ENCODE data around the gene EHMT2.
A peak's percentile ranks its signal among the peaks of the same experiment; 100 is the strongest.

Gene EHMT2

DNA sequence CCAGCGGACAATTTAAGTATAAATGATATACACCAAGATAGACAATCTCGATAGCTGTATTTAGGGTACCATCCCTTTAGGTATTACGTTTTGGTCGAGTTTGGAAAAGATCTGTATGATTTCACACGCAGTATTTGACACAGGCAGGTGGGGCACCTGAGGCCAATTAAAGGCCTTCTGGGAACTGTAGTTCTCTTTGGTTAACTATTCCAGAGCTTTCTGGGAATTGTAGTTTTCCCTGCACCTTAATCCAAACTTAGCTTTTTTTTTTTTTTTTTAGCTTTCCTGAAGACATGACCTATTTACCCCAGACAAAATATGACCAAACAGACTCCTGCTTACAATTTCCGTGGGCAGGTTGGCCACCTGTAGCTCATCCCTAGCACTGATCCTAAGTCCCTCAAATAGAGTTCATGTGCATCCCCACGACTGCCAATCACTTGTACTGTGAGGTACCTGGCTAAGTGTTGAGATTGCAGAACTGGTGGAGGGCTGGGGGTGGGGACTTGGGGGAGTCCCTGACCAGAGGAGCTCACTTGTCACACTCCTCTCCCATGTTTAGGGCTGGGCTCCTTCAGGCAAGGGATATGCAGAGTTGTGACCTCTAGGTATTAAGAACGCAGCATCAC lies 999 bp upstream of the EHMT2 start:
- Histone ChIP-seq H3K27ac (replicated peaks) (peak overlapping the region; percentile 74), H3K4me3 (replicated peaks; ENCODE audit: insufficient read depth, low read length) (peak overlapping the region; percentile 78), H3K27me3 (ENCODE audit: insufficient read depth, poor library complexity, severe bottlenecking) (no peaks in the 10 kb centered on the region)
- TF ChIP-seq, protein P1, sequence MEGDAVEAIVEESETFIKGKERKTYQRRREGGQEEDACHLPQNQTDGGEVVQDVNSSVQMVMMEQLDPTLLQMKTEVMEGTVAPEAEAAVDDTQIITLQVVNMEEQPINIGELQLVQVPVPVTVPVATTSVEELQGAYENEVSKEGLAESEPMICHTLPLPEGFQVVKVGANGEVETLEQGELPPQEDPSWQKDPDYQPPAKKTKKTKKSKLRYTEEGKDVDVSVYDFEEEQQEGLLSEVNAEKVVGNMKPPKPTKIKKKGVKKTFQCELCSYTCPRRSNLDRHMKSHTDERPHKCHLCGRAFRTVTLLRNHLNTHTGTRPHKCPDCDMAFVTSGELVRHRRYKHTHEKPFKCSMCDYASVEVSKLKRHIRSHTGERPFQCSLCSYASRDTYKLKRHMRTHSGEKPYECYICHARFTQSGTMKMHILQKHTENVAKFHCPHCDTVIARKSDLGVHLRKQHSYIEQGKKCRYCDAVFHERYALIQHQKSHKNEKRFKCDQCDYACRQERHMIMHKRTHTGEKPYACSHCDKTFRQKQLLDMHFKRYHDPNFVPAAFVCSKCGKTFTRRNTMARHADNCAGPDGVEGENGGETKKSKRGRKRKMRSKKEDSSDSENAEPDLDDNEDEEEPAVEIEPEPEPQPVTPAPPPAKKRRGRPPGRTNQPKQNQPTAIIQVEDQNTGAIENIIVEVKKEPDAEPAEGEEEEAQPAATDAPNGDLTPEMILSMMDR (IDR thresholded peaks at IDR 0.05; ENCODE audit: insufficient read depth, low read length): no peak
- TF ChIP-seq, protein P2, sequence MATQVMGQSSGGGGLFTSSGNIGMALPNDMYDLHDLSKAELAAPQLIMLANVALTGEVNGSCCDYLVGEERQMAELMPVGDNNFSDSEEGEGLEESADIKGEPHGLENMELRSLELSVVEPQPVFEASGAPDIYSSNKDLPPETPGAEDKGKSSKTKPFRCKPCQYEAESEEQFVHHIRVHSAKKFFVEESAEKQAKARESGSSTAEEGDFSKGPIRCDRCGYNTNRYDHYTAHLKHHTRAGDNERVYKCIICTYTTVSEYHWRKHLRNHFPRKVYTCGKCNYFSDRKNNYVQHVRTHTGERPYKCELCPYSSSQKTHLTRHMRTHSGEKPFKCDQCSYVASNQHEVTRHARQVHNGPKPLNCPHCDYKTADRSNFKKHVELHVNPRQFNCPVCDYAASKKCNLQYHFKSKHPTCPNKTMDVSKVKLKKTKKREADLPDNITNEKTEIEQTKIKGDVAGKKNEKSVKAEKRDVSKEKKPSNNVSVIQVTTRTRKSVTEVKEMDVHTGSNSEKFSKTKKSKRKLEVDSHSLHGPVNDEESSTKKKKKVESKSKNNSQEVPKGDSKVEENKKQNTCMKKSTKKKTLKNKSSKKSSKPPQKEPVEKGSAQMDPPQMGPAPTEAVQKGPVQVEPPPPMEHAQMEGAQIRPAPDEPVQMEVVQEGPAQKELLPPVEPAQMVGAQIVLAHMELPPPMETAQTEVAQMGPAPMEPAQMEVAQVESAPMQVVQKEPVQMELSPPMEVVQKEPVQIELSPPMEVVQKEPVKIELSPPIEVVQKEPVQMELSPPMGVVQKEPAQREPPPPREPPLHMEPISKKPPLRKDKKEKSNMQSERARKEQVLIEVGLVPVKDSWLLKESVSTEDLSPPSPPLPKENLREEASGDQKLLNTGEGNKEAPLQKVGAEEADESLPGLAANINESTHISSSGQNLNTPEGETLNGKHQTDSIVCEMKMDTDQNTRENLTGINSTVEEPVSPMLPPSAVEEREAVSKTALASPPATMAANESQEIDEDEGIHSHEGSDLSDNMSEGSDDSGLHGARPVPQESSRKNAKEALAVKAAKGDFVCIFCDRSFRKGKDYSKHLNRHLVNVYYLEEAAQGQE (IDR thresholded peaks at IDR 0.05; ENCODE audit: insufficient replicate concordance, low read depth): no peak
- no peak for TF ChIP-seq SPI1 (IDR thresholded peaks at IDR 0.05; ENCODE audit: borderline replicate concordance, low read depth)
- TF ChIP-seq POLR2AphosphoS5 (IDR thresholded peaks at IDR 0.05; ENCODE audit: low read depth): no peak
- no peak for TF ChIP-seq GABPA (IDR thresholded peaks at IDR 0.05; ENCODE audit: low read depth)
- peak in 1 of 2 experiments; percentile 36 for DNase-seq (ENCODE audit: low read depth in 1 of 2, low spot score in 1 of 2)

- Histone ChIP-seq H3K4me3 (replicated peaks; ENCODE audit: insufficient read depth, low read length) (peak overlapping the region; percentile 78), H3K27ac (replicated peaks) (peak overlapping the region; percentile 59), H3K27me3 (ENCODE audit: insufficient read depth, poor library complexity, severe bottlenecking) (no peaks in the 10 kb centered on the region)
- no peak for DNase-seq (ENCODE audit: low read depth in 1 of 2, low spot score in 1 of 2)
- no peak for TF ChIP-seq GABPA (IDR thresholded peaks at IDR 0.05; ENCODE audit: low read depth)
- TF ChIP-seq, protein P2 (IDR thresholded peaks at IDR 0.05; ENCODE audit: insufficient replicate concordance, low read depth): no peak
- TF ChIP-seq POLR2AphosphoS5 (IDR thresholded peaks at IDR 0.05; ENCODE audit: low read depth): no peak
- TF ChIP-seq SPI1 (IDR thresholded peaks at IDR 0.05; ENCODE audit: borderline replicate concordance, low read depth): no peak
- TF ChIP-seq, protein P1 (IDR thresholded peaks at IDR 0.05; ENCODE audit: insufficient read depth, low read length): no peak
Observed at GRCh38 chr6:31896856-31897611, 464 bp downstream of the EHMT2 start.

DNA sequence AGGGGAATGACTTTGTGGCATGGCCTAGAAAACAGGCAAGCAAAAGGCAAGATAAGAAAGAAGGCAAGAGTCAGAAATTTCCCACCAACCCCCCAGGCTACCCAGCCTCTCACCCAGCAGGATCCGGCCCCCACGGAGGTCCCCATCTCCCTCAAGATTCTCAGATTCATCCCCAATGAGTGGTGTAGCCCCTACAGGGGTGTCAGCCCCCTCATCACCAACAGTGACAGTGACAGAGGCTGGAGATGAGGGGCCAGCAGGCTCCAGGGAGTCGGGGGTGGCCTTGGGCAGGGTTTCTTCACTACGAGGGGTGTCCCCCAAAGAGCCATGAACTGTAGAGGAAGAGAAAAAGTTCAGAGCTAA lies 1.0 kb downstream of the EHMT2 start:
- no peak for TF ChIP-seq POLR2AphosphoS5 (IDR thresholded peaks at IDR 0.05; ENCODE audit: low read depth)
- H3K27me3 ChIP-seq (ENCODE audit: insufficient read depth, poor library complexity, severe bottlenecking): no peaks in the 10 kb centered on the region
- peak overlapping the region; percentile 78 for H3K4me3 ChIP-seq (replicated peaks; ENCODE audit: insufficient read depth, low read length)
- DNase-seq (ENCODE audit: low read depth in 1 of 2, low spot score in 1 of 2): no peak
- peak overlapping the region; percentile 59 for H3K27ac ChIP-seq (replicated peaks)

GRCh38 chr6:31892821-31893220 lies 4.7 kb downstream of the EHMT2 start:
- Histone ChIP-seq H3K27me3 (ENCODE audit: insufficient read depth, poor library complexity, severe bottlenecking) (no peaks in the 10 kb centered on the region), H3K27ac (replicated peaks) (peak overlapping the region; percentile 47), H3K4me3 (replicated peaks; ENCODE audit: insufficient read depth, low read length) (no peak overlapping the region)
- TF ChIP-seq, protein P2 (IDR thresholded peaks at IDR 0.05; ENCODE audit: insufficient replicate concordance, low read depth): no peak
- TF ChIP-seq, protein P1 (IDR thresholded peaks at IDR 0.05; ENCODE audit: insufficient read depth, low read length): no peak
- peak in 1 of 2 experiments; percentile 64 for DNase-seq (ENCODE audit: low read depth in 1 of 2, low spot score in 1 of 2)

All from HL-60 (cell line).